HG02623 (cell line): ENCODE data around the gene RHAG.
"Not testable (repeated sequence)": the region's sequence is repeated elsewhere in the genome, so short reads cannot be mapped to it uniquely, and the experiment has no call there.

Source experiments
- ATAC-seq: cut with Tn5 transposase; IDR thresholded peaks from one replicate; pipeline ENCODE4 v1.9.1; 2021; ENCODE audit warnings: moderate library complexity; ENCODE audit not compliant: unreplicated experiment

RHAG gene

DNA sequence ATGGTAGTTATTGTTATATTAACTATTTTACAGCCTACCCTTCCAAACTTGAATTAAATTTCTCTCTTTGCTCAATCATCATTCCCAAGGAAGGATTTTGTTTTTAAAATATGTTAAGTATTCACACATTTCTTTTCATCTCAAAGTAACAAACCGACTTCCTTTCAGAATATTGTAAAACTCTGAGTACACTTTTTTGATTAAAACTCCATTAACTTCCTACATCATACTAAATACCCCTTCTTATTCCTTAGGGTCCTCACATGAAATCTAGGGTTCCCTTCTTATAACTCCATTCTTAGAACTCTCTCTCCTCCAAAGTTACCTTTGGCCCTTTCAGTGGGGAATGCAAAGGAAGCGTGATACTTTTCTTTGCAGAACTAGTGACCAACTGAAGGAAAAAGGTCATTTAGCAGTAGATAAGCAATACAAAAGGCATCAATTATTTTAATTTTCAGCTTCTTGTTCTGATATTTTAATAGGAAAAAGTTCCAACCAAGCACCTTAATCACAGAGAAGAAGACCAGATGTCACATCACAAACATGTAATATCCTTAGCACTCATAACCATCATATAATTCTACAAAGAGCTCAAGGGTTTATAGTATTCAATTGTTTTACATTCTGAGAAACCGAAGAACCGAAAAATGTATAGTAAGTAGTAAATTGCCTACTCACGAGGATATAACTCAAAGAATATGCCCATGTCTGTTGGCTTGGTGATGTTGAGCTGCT is 494 bp downstream of the RHAG start:
- ATAC-seq, result no peak

DNA sequence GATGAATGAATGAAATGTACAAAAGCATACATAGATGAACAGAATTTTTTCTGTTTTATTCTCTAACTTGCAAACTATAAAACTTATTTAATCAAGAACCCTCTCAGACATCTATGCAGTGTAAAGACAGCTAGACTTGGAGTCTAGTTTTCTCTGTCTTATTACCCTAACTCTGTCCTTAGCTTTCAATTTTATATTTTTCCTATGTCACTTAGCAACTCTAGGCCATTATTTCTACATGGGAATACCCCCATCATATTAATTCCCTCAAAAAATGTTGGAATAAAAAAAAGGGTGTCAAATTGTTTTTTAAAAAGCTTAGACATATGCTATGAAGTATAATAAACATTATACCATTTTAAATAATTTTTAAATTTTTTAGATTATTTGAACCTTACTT is 1.2 kb downstream of the RHAG start:
- no peak for ATAC-seq

GRCh38 chr6:49634836-49635218 is 1.8 kb downstream of the RHAG start:
- ATAC-seq, result no peak

DNA sequence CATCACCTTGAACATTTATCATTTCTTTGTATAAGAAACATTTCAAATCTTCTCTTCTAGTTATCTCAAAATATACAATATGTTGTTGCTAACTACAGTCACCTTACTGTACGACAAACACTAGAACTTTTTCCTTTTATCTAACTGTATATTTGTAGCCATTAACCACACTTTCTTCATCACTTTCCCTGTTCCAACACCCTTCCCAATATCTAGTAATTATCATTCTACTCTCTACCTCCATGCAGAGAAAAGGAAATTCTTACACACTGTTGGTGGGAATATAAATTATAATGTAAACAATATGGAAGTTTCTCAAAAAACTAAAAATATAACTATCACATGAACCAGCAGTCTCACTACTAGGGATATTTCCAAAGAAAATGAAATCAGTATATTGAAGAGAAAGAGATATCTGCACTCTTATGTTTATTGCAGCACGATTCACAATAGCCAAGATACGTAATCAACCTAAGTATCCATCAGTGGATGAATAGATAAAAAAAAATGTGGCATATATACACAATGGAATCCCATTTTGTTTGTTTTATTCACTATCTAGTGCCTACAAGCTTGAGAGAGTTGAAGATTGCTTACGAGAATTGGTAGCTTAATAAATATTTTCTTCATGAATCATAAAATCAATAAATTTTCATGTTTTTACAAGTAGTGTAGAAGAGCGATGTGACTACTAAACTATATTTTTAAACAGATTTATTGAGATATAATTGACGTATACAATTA is 2.4 kb downstream of the RHAG start:
- no peak for ATAC-seq

DNA sequence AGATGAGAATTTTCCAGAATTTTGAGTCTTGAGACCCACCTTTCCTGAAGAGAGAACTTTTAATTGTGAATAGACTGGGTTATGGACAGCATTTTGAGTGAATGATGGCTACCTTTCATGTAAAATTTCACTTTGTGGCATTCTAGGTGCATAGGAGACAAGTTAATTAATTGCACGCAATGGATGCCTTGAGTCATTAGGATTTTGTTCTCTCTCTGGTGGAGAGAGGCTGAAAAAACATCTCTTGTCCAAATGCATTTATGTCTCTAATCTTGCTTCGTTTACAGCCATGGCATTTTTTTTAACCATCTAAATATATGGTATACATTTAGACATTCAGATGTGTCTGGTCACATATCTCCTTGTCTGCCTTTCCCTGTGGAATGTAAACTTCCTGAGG is 3.1 kb downstream of the RHAG start:
- ATAC-seq, result no peak

GRCh38 chr6:49632727-49633126 is 3.9 kb downstream of the RHAG start:
- no peak for ATAC-seq

DNA sequence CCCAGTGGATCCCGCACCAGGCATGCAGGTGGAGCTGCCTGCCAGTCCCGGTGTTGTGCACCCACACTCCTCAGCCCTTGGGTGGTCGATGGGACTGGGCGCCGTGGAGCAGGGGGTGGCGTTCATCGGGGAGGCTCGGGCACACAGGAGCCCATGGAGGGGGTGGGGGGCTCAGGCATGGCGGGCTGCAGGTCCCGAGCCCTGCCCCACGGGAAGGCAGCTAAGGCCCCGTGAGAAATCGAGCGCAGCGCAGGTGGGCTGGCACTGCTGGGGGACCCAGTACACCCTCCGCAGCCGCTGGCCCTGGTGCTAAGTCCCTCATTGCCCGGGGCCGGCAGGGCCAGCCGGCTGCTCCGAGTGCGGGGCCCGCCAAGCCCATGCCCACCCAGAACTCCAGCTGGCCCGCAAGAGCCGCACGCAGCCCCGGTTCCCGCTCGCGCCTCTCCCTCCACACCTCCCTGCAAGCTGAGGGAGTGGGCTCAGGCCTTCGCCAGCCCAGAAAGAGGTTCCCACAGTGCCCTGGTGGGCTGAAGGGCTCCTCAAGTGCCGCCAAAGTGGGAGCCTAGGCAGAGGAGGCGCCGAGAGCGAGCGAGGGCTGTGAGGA is 7.1 kb downstream of the RHAG start:
- not testable (repeated sequence) for ATAC-seq

GRCh38 chr6:49626811-49627210 is 9.8 kb downstream of the RHAG start:
- ATAC-seq, result no peak

DNA sequence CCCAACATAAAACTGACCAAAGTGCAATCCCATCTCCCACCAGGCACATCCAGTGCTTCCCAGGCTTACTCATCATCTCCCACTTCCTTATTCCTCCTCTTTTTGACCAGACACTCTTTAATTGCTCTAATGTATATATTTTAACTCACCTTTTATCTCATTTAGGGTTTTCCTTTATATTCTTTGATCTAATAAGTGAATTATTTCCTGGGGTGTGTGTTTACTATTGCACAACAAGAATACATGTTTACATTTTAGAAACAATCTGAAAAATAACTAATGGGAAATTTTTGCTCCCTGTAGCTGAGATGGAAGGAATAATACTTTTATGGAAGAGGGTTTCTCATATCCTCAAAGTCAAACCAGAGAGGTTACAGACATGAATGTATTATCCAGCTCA is 18.4 kb downstream of the RHAG start:
- no peak for ATAC-seq

DNA sequence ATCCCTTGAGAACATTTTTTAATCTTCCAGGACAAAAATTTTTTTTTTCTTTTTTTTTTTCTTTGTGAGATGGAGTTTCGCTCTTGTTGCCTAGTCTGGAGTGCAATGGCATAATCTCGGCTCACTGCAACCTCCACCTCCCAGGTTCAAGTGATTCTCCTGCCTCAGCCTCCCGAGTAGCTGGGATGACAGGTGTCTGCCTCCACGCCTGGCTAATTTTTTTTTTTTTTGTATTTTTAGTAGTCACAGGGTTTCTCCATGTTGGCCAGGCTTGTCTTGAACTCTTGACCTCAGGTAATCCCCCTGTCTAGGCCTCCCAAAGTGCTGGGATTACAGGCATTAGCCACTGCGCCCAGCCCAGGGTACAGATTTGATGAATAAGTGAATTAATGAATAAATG is 22.5 kb downstream of the RHAG start:
- not testable (repeated sequence) for ATAC-seq

GRCh38 chr6:49609285-49609684 is 27.4 kb downstream of the RHAG start:
- ATAC-seq, result no peak

DNA sequence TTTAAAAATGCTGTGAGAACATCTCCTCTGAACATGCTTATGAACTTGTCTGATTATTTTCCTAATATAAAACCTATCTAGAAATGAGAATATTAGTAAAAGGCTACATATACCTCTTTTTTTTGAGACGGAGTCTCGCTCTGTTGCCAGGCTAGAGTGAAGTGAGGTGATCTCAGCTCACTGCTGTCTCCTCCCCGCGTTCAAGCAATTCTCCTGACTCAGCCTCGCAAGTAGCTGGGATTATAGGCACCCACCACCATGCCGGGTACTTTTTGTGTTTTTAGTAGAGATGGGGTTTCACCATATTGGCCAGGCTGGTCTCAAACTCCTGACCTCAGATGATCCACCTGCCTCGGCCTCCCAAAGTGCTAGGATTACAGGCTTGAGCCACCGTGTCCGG is 28.4 kb downstream of the RHAG start:
- not testable (repeated sequence) for ATAC-seq

DNA sequence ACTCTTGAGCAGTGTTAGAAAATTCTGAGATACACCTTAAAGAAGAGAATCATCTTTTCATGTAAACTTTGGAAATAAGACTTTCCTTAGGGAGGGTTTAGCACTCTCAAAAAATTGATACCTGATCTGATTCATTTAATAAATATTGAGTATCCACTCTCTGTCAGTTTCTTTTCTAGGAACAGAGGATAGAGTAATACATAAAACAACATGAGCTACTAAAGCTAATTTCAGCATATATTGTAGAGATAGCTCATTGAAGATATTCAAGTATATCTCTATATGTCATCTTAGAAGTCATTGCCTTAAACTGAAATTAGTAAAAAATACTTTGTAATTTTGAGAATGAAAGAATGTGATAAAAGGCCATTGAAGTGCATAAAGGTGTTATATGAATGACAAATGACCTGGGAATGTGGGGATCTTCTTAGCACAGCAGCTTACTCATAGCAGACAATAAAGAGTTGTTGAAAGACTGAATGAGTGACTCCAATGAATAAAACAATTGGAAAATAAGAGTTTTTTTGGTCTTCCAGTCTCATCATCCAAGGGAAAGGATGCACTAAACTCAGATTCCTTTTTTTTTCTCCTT is 29.2 kb downstream of the RHAG start:
- ATAC-seq, result no peak

DNA sequence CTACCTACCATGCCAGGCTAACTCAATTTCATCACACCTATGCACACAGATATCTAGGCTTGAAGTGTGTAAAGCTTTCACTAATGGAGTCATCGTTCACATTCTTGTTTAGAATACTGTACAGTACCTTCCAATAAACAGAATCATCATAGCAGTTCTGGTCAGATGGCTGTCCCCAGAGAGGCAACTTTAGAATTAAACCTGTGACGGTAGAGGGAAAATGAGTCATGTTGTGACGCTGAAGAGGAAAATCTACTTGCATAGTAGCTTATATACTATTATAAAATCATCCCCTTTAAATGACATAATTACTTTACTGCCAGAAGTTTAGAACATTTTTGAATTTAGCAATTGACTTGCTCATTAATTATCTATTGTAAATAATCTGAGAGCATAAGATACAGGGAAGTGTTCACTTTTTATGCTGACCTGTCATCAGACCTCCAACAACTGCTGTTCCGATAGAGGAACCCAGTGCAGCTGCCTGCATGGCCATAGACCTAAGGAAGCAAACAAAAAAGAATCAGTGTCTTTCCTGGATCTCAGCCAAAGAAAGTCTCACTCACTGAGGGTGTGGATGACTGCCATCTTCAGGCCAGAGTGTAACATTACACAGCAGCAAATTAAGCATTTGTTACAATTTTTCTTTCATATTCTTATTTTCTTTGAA is 29.8 kb downstream of the RHAG start:
- peak; percentile 93 for ATAC-seq

DNA sequence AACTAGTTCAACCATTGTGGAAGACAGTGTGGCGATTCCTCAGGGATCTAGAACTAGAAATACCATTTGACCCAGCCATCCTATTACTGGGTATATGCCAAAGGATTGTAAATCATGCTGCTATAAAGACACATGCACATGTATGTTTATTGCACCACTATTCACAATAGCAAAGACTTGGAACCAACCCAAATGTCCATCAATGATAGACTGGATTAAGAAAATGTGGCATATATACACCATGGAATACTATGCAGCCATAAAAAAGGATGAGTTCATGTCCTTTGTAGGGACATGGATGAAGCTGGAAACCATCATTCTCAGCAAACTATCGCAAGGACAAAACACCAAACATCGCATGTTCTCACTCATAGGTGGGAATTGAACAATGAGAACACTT is 32.6 kb downstream of the RHAG start:
- not testable (repeated sequence) for ATAC-seq

DNA sequence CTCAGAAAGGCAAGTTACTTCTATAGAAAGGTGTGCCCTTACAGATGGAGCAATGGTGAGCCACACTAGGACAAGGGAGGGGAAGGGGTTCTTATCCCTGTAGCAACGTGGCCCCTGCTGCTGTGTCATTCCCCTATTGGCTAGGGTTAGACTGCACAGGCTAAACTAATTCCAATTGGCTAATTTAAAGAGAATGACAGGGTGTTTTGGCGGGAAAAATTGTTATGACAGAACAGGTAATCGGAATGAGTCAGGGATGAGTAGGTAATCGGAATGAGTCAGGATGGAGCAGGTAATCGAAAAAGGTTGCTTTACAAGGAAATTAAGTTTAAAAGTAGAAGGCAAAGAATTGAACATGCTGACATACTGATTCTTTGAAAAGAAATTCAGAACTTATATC is 49.4 kb downstream of the RHAG start:
- not testable (repeated sequence) for ATAC-seq

DNA sequence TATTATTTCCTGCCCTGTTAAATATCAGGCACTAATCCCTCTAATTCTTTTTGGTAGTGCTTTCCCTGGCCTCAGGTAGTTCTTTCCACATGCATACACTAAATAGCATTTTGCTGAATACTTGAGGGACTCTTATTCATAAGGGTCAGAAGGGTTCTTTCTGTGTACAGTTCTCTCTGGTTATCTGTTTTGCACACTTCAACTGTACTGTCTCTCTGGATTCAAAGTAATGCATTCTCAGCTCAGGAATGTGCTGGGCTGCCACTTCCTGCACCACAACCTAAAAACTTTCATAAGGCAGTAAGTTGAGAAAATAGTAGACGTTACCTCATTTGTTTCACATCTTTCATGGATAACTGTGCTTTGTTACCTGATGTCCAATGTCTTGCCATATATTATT is 54.1 kb downstream of the RHAG start:
- ATAC-seq, result no peak

DNA sequence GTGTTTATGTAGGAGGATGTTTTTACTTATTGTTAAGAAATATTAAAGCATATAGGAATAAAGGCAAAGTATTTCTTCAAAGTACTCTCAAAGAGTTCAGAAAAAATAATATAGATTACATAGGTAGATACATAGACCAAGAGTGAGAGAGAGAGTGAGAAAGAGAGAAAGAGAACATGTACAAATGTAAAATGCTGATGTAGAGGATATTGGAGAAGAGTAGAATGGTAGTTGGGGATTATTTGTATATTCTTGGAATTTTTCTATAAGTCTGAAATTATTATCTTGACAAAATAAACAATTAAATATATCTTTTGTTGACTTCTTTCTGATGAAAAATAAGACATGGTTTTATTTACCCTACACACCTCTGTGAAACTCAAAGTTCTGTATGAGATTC is 57.0 kb downstream of the RHAG start:
- ATAC-seq, result no peak

GRCh38 chr6:49576618-49577017 is 60.0 kb downstream of the RHAG start:
- ATAC-seq, result no peak

DNA sequence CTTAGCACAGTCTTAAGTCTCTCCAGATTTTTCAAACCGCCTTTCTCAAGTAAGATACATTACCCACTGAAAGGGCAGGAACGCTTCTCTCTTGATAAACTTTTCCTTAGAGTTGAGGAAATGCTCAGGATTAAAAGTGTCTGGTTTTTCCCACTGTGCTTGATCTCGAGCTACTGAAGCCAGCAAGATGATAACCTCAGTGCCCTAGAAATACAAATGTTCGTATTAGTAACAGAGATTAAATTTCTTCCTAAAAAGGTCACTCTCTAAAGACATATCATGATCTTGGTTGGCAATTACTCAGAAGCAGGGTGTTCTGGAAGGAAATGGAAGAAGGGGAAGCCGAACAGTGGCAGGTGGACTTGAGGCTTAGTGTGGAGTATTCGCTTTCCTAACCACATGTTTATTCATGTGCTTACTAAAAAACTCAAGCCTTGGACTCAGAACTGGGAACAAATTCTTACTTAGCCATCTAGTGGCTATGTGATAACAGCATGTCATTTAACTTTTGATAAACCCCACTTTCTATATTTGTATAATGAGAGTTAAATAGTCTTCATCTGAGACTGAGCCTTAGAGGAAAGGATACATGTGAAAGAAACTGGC is 66.1 kb downstream of the RHAG start:
- ATAC-seq, result no peak

DNA sequence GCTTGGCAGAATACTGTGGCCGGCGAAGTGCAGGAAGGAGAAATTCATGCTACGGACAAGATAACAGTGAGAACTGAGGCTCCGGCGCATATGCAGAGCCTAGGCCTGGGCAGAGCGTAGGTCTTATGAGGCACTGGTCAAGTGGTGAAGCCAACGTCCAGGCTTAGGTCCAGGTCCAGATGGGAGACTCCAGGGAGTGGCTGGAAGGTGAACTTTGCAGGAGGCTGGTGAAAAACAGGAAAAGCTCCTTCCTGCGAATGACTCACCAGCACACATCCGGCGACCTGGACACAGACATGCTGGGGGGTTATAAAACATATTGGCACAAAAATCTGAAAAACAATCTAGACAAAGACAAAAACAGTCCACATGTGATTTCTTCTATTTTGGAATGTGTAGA is 70.8 kb downstream of the RHAG start:
- no peak for ATAC-seq
